SK-N-MC (cell line): Measurements from ENCODE around the gene COMTD1.
"Not testable (repeated sequence)": the region's sequence is repeated elsewhere in the genome, so short reads cannot be mapped to it uniquely, and the experiment has no call there.

Source experiments
- DNase-seq: peaks from one replicate; pipeline ENCODE4 v3.0.0-alpha.2; 2011; ENCODE audit warnings: low read depth, low spot score
- H3K27ac ChIP-seq: fragments of 200-600 bp; sonication (generic); 2 replicates; pipeline ENCODE4 v1.5.1; 2016; ENCODE audit warnings: mixed run types
- H3K36me3 ChIP-seq: fragments of 200-600 bp; sonication (generic); 2 replicates; pipeline ENCODE4 v1.6.1; 2017; ENCODE audit warnings: antibody characterized with exemption, low read length, mixed read lengths; ENCODE audit not compliant: insufficient read depth
- H3K4me3 ChIP-seq: fragments of 200-600 bp; sonication (generic); 2 replicates; pipeline ENCODE4 v1.5.1; 2016
- H3K9ac ChIP-seq: fragments of 200-600 bp; sonication (generic); 2 replicates; pipeline ENCODE4 v1.8.0; 2017; ENCODE audit warnings: mixed run types, mixed read lengths; ENCODE audit not compliant: insufficient read length
- H3K9me3 ChIP-seq: fragments of 200-600 bp; sonication (generic); 2 replicates; pipeline ENCODE4 v1.6.1; 2017; ENCODE audit warnings: low read depth, mild to moderate bottlenecking, antibody characterized with exemption, low read length, moderate library complexity, mixed read lengths
- EZH2 ChIP-seq: fragments of 200-600 bp; sonication (generic); IDR thresholded peaks from one replicate; pipeline ENCODE4 v1.6.1; 2017; ENCODE audit warnings: antibody characterized with exemption
- FOXP2 ChIP-seq: optimal IDR thresholded peaks from 2 replicates; pipeline ENCODE3; 2011; ENCODE audit warnings: mild to moderate bottlenecking, moderate library complexity; ENCODE audit not compliant: insufficient read depth; ENCODE audit errors: extremely low read length, control extremely low read depth
- POLR2AphosphoS5 ChIP-seq: IDR thresholded peaks from 2 replicates; pipeline ENCODE4 v1.6.1; 2012; ENCODE audit warnings: mild to moderate bottlenecking, low read depth, low read length, borderline replicate concordance

The COMTD1 gene

DNA sequence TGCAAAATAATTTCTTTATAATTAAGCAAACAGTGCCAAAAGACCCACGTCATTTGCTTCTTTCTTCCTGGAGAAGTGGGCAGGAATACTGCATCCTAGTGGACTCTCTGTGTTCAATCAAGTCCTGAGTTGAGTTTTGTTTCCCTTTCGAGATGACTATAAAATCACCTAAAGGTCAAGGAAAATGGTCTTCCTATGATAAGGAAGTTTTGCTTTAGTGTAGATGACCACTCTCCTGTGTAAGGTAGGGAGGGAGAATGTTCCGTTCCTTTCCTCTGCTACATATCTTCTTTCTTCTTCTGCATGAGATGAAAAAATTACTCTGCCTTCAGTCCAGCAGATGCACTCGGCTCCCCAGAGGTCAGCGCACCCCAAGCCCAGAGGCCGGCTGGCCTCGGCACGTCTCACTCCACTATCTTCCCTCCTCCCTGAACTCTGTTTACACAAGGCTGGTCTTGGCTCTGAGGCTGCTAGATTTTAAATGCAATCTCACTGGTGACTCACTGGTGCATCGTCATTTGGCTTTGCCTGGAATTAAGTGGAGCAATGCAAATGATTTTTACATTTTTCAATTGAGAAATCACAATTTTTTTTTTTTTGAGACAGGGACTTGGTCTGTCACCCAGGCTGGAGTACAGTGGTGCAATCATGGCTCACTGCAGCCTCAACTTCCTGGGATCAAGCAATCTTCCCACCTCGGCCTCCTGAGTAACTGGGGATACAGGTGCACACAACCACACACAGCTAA is 43.8 kb downstream of the COMTD1 start:
- Histone ChIP-seq H3K9me3 (no peaks in the 10 kb centered on the region), H3K27ac (no peak overlapping the region), H3K9ac (no peak overlapping the region), H3K36me3 (no peaks in the 10 kb centered on the region), H3K4me3 (no peak overlapping the region)
- TF ChIP-seq EZH2 (no peak), FOXP2 (no peak), POLR2AphosphoS5 (no peak)
- DNase-seq, result no peak

DNA sequence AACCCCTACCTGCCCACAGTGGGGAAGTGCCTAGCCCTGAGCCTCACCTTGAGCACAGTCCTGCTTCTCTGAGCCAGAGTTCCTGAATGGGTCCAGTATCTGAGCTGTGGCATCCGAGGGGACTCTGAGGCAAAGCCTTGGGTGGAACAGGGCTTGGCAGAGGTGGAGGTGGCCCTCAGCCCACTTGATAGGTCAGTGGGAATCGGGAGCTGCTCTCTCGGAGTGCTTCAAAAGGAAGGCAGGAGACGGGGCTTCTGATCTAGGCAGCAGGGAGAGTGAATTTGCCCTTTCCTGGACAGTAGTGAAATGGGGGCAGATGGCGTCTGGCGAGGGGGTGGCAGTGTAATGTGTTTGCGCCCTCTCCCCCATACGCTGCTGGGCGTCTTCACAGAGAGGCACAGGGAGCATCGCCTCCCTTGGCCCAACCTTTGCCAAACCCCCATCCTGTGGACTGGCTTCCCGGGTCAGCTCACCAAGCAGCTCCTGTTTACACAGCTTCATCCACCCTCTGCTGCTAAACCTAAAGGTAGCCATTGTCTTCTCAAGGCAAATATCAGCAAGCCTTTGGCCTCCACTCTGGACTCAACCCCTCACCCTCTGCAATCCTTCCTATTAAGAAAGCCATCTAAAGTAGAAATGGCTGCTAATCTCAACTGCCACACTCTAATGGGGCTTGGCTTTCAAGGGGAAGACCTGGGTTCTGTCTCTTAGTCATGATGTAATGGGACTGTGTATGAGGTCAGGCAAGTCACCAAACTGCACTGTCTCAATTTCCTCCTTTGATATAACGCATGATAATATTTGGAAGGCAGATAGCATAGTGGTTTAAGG is 46.3 kb downstream of the COMTD1 start:
- Histone ChIP-seq H3K4me3 (no peak overlapping the region), H3K9me3 (no peaks in the 10 kb centered on the region), H3K27ac (no peak overlapping the region), H3K9ac (no peak overlapping the region), H3K36me3 (no peaks in the 10 kb centered on the region)
- no peak for DNase-seq
- no peak for TF ChIP-seq POLR2AphosphoS5
- no peak for TF ChIP-seq EZH2
- no peak for TF ChIP-seq FOXP2

- not testable (repeated sequence) for H3K4me3 ChIP-seq, H3K36me3 ChIP-seq, DNase-seq, H3K9ac ChIP-seq, H3K27ac ChIP-seq, H3K9me3 ChIP-seq
Observed at GRCh38 chr10:75188522-75188921, 47.2 kb downstream of the COMTD1 start.

GRCh38 chr10:75187961-75188426 is 47.8 kb downstream of the COMTD1 start:
- Histone ChIP-seq H3K4me3 (no peak overlapping the region), H3K9ac (no peak overlapping the region), H3K9me3 (no peaks in the 10 kb centered on the region), H3K27ac (no peak overlapping the region), H3K36me3 (no peaks in the 10 kb centered on the region)
- no peak for TF ChIP-seq POLR2AphosphoS5
- no peak for TF ChIP-seq EZH2
- DNase-seq, result no peak

DNA sequence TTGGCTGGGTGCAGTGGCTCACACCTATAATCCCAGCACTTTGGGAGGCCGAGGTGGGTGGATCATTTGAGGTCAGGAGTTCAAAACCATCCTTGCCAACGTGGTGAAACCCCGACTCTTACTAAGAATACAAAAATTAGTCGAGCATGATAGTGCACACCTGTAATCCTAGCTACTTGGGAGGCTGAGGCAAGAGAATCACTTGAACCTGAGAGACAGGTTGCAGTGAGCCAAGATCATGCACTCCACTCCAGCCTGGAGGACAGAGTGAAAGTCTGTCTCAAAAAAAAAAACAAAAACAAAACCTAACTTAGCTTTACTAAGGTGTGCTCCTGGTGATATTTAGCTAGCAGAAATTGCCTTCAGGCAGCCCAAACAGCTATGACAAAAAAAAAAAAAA is 49.4 kb downstream of the COMTD1 start:
- no peak overlapping the region for H3K27ac ChIP-seq
- DNase-seq, result no peak
- TF ChIP-seq FOXP2, result no peak
- TF ChIP-seq POLR2AphosphoS5, result no peak
- TF ChIP-seq EZH2, result no peak
- no peaks in the 10 kb centered on the region for H3K9me3 ChIP-seq
- no peaks in the 10 kb centered on the region for H3K36me3 ChIP-seq
- H3K4me3 ChIP-seq, result no peak overlapping the region
- H3K9ac ChIP-seq, result no peak overlapping the region
